A549 (cell line): ENCODE measurements around the gene FBXO31. TPM values are rescaled to one million over a fixed set of nuclear protein-coding genes. Genes with fewer than 3 reads are reported as not detected.

Experiments used
- ATAC-seq, 2 experiments: fragments of 200-7000 bp in 1 of 2; fragments of >200 bp in 1 of 2; cut with Nextera tagmentation in 1 of 2; cut with Tn5 transposase in 1 of 2; 3 replicates each; pipeline versions ENCODE4 v1.8.0 to v1.9.1; 2018 to 2020; ENCODE audit warnings: mild to moderate bottlenecking in 1 of 2, moderate library complexity in 1 of 2
- CTCF ChIA-PET: fragments of 300-600 bp; sonication (Branson Sonifier 250); formaldehyde crosslinking; extraction: SDS; loops from one replicate; lab custom pipeline; 2021; ENCODE audit warnings: antibody characterized with exemption, inconsistent platforms; lab: Yijun Ruan, JAX
- POLR2A ChIA-PET: fragments of 350-600 bp; formaldehyde crosslinking; extraction: SDS; loops from one replicate; lab custom pipeline; 2021; ENCODE audit warnings: antibody characterized with exemption, inconsistent platforms; lab: Yijun Ruan, JAX
- DNase-seq, 2 experiments: peaks; one replicate each; pipeline versions ENCODE4 v3.0.0 to v3.0.0-alpha.2; 2011 to 2016; ENCODE audit warnings: low read depth in 1 of 2, low spot score in 1 of 2
- FAIRE-seq: peaks from 2 replicates; lab custom pipeline; 2011; peaks lifted over from hg19 to GRCh38; lab: Jason Lieb, UNC
- H3K27ac ChIP-seq, 2 experiments: fragments of >200 bp; sonication (Bioruptor Twin); formaldehyde crosslinking; 3 replicates each; pipeline ENCODE4 v1.5.1; 2016 to 2017
- H3K4me1 ChIP-seq: fragments of >200 bp; sonication (Bioruptor Twin); formaldehyde crosslinking; 3 replicates; pipeline ENCODE4 v1.6.1; 2016
- H3K4me2 ChIP-seq: fragments of >200 bp; sonication (Bioruptor Twin); formaldehyde crosslinking; 3 replicates; pipeline ENCODE4 v1.6.1; 2016
- H3K4me3 ChIP-seq: fragments of >200 bp; sonication (Bioruptor Twin); formaldehyde crosslinking; 3 replicates; pipeline ENCODE4 v1.5.1; 2016
- H3K9me3 ChIP-seq: fragments of >200 bp; sonication (Bioruptor Twin); formaldehyde crosslinking; 3 replicates; pipeline ENCODE4 v1.6.1; 2016
- ATOH8 ChIP-seq: fragments of 250-450 bp; sonication (Bioruptor Pico); IDR thresholded peaks from 2 replicates; pipeline ENCODE4 v1.5.0; 2020; ENCODE audit warnings: low read depth, mild to moderate bottlenecking, moderate library complexity
- CBX8 ChIP-seq: fragments of 200-600 bp; sonication (generic); IDR thresholded peaks from 2 replicates; pipeline ENCODE4 v1.6.1; 2016
- CEBPB ChIP-seq, 2 experiments: fragments of >200 bp in 1 of 2; sonication (Bioruptor Twin) in 1 of 2; formaldehyde crosslinking in 1 of 2; IDR thresholded peaks; 2 replicates each; pipeline ENCODE4 v1.6.1; 2012 to 2016
- ESRRA ChIP-seq: fragments of 150-350 bp; IDR thresholded peaks from 2 replicates; pipeline ENCODE4 v1.6.1; 2014; ENCODE audit warnings: mild to moderate bottlenecking, low read length, borderline replicate concordance
- FOSL2 ChIP-seq, 2 experiments: fragments of 450-650 bp in 1 of 2; fragments of >200 bp in 1 of 2; sonication (Bioruptor Twin) in 1 of 2; formaldehyde crosslinking; IDR thresholded peaks; 2 replicates each; pipeline versions ENCODE4 v1.5.0 to v1.6.1; 2016 to 2020; ENCODE audit warnings: mild to moderate bottlenecking in 1 of 2, moderate library complexity in 1 of 2
- FOXS1 ChIP-seq: fragments of 250-450 bp; sonication (Bioruptor Pico); IDR thresholded peaks from 2 replicates; pipeline ENCODE4 v1.5.0; 2020; ENCODE audit warnings: mild to moderate bottlenecking, moderate library complexity
- HOXB5 ChIP-seq: fragments of 250-450 bp; sonication (Bioruptor Pico); IDR thresholded peaks from 2 replicates; pipeline ENCODE4 v1.5.0; 2020; ENCODE audit warnings: mild to moderate bottlenecking, moderate library complexity
- JUNB ChIP-seq: fragments of >200 bp; sonication (Bioruptor Twin); formaldehyde crosslinking; IDR thresholded peaks from 2 replicates; pipeline ENCODE4 v1.6.1; 2016
- NR3C1 ChIP-seq: fragments of >200 bp; sonication (Bioruptor Twin); formaldehyde crosslinking; IDR thresholded peaks from 3 replicates; pipeline ENCODE4 v1.6.1; 2017
- POLR2AphosphoS2 ChIP-seq: conservative IDR thresholded peaks from 2 replicates; pipeline ENCODE4 v1.6.1; 2012; ENCODE audit warnings: low read length, improper control_type of control experiment, inconsistent platforms
- REST ChIP-seq: fragments of 200-600 bp; sonication (generic); IDR thresholded peaks from 2 replicates; pipeline ENCODE4 v1.6.1; 2016; ENCODE audit warnings: antibody characterized with exemption, mild to moderate bottlenecking, moderate library complexity
- RFX5 ChIP-seq: fragments of 450-650 bp; IDR thresholded peaks from 2 replicates; pipeline ENCODE4 v1.7.1; 2014; ENCODE audit warnings: antibody characterized with exemption, mild to moderate bottlenecking, moderate library complexity
- SREBF2 ChIP-seq: fragments of 450-650 bp; IDR thresholded peaks from 2 replicates; pipeline ENCODE4 v1.6.1; 2014; ENCODE audit warnings: mild to moderate bottlenecking, moderate library complexity
- ZFP36 ChIP-seq: fragments of 450-650 bp; IDR thresholded peaks from 2 replicates; pipeline ENCODE4 v1.6.1; 2014; ENCODE audit warnings: borderline replicate concordance; ENCODE audit not compliant: partially characterized antibody
- ZNF302 ChIP-seq: fragments of 250-450 bp; sonication (Bioruptor Pico); IDR thresholded peaks from 2 replicates; pipeline ENCODE4 v1.9.0; 2021; ENCODE audit warnings: inconsistent platforms, mild to moderate bottlenecking, moderate library complexity
- WGBS: methylation state at CpG from one replicate; pipeline ENCODE4 v1.1.6; 2017; ENCODE audit errors: missing lambda C conversion rate; 5-methylcytosine and 5-hydroxymethylcytosine counted together
- polyA plus RNA-seq, 4 experiments: library from polyadenylated mRNA; depleted of rRNA in 3 of 4; stranded (reverse); fragments of >200 nt; fragmentation: RNase III in 1 of 4; extraction: RNeasy Plus Mini Kit Qiagen cat#74134 plus additional on column Dnase treatment in 1 of 4; gene quantifications; 2 replicates in 3 of 4; 3 replicates in 1 of 4; pipeline ENCODE4 v1.2.3, GENCODE V29; 2011 to 2017
- TF ChIP-seq, protein P1 (sequence below): IDR thresholded peaks from 2 replicates; pipeline ENCODE4 v1.6.1; 2012
- TF ChIP-seq, protein P2 (sequence below): fragments of 450-650 bp; IDR thresholded peaks from 2 replicates; pipeline ENCODE4 v1.6.1; 2014; ENCODE audit warnings: antibody characterized with exemption

The FBXO31 gene
- polyA plus RNA-seq, 2 of the 4 experiments (the other 2 are of a cell fraction): 10.5 to 11.1 TPM

- TF ChIP-seq SREBF2 (no peak), POLR2AphosphoS2 (no peak), CEBPB (IDR thresholded peaks at IDR 0.05) (no peak), FOSL2 (IDR thresholded peaks at IDR 0.05) (no peak), FOSL2 (CRISPR knock-in tag; IDR thresholded peaks at IDR 0.05) (no peak), ESRRA (no peak)
Observed at GRCh38 chr16:87314990-87315420, 68.6 kb downstream of the FBXO31 start (continued).

DNA sequence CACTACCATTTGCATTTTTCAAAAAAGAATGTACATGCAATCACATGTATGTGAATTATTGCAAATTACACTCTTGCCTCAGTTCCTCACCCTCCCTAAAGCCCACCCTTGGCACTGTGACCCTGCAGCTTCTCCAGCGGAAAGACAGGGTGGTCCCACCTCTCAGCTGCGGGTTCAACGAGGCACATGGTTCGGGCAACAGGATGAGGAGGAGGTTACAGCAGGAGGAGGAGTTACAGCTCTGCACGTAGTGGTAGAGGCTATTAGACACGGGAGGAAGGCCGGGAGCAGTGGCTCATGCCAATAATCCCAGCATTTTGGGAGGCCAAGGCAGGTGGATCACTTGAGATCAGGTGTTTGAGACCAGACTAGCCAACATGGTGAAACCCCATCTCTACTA lies 71.6 kb downstream of the FBXO31 start:
- POLR2A ChIA-PET: no interaction called here
- Histone ChIP-seq H3K9me3 (peaks cover 5% of the 10 kb centered on the region; the same call in 2 of the 3 replicates), H3K4me2 (no peak overlapping the region), H3K27ac (no peak overlapping the region), H3K4me3 (no peak overlapping the region), H3K4me1 (no peaks in the 10 kb centered on the region)
- no peak for TF ChIP-seq FOXS1 (CRISPR knock-in tag)
- TF ChIP-seq, protein P1, sequence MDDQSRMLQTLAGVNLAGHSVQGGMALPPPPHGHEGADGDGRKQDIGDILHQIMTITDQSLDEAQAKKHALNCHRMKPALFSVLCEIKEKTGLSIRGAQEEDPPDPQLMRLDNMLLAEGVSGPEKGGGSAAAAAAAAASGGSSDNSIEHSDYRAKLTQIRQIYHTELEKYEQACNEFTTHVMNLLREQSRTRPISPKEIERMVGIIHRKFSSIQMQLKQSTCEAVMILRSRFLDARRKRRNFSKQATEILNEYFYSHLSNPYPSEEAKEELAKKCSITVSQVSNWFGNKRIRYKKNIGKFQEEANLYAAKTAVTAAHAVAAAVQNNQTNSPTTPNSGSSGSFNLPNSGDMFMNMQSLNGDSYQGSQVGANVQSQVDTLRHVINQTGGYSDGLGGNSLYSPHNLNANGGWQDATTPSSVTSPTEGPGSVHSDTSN: no peak
- TF ChIP-seq ATOH8 (CRISPR knock-in tag): no peak
- TF ChIP-seq ZFP36: no peak
- TF ChIP-seq REST: no peak
- TF ChIP-seq RFX5: no peak
- TF ChIP-seq ZNF302: no peak
- ATAC-seq: no peak
- WGBS: 88% methylated on average over 7 of the region's 7 CpGs
- CTCF ChIA-PET: interaction anchor here (0.7 to 1.8 kb wide), 3 partner anchors 12 to 82 kb away, joined by 3 to 8 read pairs (median 4); no protein-coding TSS in a partner anchor
- no peak for DNase-seq
- FAIRE-seq: no peak

GRCh38 chr16:87311387-87311786 lies 72.2 kb downstream of the FBXO31 start:
- no peak for ATAC-seq
- 87% methylated on average over 2 of the region's 5 CpGs for WGBS
- Histone ChIP-seq H3K4me1 (no peaks in the 10 kb centered on the region), H3K27ac (no peak overlapping the region), H3K9me3 (peaks cover 5% of the 10 kb centered on the region; the same call in 2 of the 3 replicates), H3K4me3 (no peak overlapping the region), H3K4me2 (no peak overlapping the region)
- FAIRE-seq: no peak
- no peak for TF ChIP-seq NR3C1
- no peak for TF ChIP-seq CBX8
- TF ChIP-seq JUNB: no peak
- no peak for TF ChIP-seq HOXB5 (CRISPR knock-in tag)
- TF ChIP-seq, protein P2, sequence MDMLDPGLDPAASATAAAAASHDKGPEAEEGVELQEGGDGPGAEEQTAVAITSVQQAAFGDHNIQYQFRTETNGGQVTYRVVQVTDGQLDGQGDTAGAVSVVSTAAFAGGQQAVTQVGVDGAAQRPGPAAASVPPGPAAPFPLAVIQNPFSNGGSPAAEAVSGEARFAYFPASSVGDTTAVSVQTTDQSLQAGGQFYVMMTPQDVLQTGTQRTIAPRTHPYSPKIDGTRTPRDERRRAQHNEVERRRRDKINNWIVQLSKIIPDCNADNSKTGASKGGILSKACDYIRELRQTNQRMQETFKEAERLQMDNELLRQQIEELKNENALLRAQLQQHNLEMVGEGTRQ: no peak
- ChIA-PET CTCF (interaction anchor here (1.2 kb wide), 1 partner anchor 13 kb away, joined by 4 read pairs; no protein-coding TSS in a partner anchor), POLR2A (no interaction called here)
- no peak for DNase-seq
